HG03565 (cell line): ENCODE data around the gene RNASE4.
A peak's percentile ranks its signal among the peaks of the same experiment; 100 is the strongest.

Experiments used
- ATAC-seq: cut with Tn5 transposase; IDR thresholded peaks from one replicate; pipeline ENCODE4 v1.9.1; 2021; ENCODE audit warnings: mild to moderate bottlenecking, moderate library complexity; ENCODE audit not compliant: unreplicated experiment

Gene RNASE4

GRCh38 chr14:20671597-20672283, 12.6 kb upstream of the RNASE4 start:
- ATAC-seq, result peak; percentile 28

GRCh38 chr14:20675669-20676068, 8.7 kb upstream of the RNASE4 start:
- peak; percentile 47 for ATAC-seq

- no peak for ATAC-seq
These were observed 8.3 kb upstream of the RNASE4 start for GRCh38 chr14:20676072-20676471.

- ATAC-seq, result no peak
These were observed 4.5 kb upstream of the RNASE4 start for GRCh38 chr14:20679907-20680306.

- no peak for ATAC-seq
These were observed 4.0 kb upstream of the RNASE4 start for GRCh38 chr14:20680363-20680762.

GRCh38 chr14:20680843-20681347, 3.5 kb upstream of the RNASE4 start:
- no peak for ATAC-seq

DNA sequence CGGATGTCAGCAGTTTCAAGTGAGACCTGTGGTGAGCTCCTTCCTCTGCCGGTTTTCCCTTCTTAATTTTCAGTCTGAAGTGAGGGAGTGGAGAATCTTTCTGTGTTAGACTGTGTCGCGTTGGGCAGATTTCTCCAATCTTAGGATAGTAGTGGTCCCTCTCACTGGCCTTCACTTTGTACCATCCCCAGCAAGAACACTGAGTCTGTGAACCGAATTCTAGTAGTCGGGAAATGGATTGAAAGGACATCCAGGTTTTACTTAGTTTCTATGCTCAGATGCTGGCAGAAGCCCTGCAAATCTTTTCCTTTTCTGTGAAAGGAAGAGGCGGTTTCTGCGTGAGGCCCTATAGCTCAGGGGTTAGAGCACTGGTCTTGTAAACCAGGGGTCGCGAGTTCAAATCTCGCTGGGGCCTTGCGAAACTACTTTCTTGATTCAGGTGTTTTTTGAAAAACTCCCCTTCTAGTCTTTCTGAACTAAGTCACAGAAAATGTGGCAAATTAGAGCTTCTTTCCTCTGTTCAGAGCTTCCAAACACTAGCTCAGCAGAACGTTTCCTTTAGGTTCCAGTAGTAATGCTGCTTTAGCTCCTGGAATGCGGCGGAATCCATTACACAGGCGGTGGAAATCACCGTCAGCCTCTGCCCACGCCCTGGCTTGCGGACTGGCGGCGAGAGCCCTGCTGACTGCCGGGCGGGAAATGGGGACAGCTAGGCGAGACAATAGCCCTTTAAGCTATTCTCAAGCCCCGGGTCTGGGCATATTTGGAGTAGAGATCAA, 2.8 kb upstream of the RNASE4 start:
- peak; percentile 16 for ATAC-seq

GRCh38 chr14:20682127-20682434, 2.3 kb upstream of the RNASE4 start:
- no peak for ATAC-seq

- ATAC-seq, result peak; percentile 27
These were observed 1.8 kb upstream of the RNASE4 start for GRCh38 chr14:20682435-20683124.

DNA sequence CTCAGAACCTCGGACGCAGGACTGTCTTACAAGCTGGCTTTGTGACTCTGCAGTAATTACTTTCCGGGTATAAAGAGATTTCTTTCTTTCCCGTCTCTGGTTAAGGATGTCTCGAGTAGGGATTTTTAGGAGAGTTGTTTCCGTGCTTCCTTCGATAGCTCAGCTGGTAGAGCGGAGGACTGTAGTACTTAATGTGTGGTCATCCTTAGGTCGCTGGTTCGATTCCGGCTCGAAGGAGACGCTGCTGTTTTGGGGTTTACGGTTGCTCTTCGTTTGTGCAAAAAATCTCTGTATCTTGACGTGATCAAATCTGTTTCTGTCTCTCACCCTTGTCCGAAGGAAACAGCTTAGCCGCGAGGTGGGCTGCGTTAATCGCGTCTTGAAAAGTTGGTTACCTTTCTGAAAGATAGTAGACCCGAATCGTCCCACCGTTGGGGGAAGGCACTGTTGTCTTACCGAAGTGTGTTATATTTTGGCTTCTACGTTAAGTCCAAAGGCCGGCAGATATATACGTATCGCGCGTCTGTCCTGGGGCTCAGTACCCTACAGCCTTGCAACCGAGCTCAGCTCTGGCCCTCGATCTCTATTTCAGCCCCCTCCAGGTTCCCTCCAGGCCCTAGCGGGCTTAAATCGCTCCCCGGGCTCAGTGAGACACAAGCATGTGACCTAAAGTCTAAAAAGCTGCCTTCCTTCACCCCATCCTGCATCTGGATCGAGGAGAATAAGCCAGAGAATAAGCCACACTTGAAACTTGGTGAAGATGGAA, 1.1 kb upstream of the RNASE4 start:
- ATAC-seq, result peak; percentile 27

GRCh38 chr14:20684662-20685456, 499 bp downstream of the RNASE4 start:
- ATAC-seq, result no peak

- no peak for ATAC-seq
These were observed 2.2 kb downstream of the RNASE4 start for GRCh38 chr14:20686386-20687143.

DNA sequence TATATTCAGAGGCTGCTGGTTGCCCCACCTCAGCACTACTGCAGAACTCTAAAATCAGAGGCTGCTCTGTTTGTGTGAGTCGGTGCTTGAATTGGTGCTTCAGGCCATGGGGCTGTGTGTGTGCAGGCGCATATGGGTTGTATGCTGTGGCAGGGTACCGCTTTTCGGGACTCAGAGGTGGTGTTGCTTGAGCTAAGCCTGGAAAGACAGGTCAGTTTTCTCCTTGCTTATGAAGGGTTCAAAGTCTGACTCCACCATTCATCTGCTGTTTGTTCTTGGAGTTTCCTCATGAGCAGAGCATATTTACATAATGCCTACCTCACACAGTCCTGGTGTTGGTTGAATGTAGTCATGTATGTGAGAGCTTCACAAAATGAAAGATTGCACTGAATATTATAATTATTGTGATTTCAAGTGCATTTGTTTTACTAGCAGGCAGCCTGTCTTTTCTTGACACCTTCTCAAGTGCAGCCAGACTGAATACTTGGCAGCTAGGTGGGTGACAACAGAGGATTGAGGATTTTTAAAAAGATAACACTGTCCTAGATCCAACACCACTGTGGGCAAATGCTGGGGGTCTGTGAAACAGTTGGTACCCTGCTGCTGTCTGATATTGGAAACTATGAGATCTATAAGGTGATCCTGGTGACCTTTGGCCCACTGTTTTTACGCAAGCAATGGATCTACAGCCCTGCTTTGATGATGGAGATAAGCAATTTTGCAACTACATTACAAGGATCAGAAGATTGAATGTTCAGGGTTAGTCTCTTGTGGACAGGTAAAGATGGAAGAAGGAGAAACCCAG, 3.2 kb downstream of the RNASE4 start:
- no peak for ATAC-seq

DNA sequence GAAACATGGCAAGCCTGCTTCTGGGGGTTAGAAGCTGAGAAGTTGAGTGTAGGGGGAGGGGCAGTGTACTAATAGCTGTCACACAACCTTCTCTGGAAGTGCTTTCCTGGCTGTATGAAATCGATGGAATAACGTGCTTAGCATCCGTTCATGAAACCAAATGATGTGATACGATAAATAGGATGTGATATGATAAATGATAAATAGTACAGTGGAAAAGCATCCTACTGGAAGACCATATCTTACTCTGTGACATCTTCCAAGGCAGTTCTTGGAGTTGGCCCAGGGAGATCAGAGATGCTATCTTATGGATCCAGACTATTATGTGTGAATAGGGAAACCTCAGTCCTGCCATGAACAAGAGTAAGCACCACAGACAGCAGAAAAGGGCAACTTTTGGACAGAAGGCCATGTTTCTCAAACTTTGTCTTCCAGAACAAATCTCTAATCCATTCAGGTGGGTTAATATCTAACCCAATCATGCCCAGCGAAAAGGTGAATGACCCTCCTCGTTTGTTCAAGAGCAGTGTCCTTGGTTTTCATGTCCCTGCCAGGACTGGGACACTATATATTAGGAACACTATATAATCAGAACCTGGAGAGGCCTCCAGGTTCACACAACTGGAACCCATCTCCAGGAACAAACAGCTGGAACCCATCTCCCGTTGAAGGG, 3.9 kb downstream of the RNASE4 start, which contains the start of gene ANG:
TSS of gene ANG (plus strand) at position 598 of the 673 bp plus-strand sequence. CDS start 4,801 bp downstream, outside the sequence.
- ATAC-seq, result no peak

- peak; percentile 79 for ATAC-seq
These were observed 6.7 kb downstream of the RNASE4 start for GRCh38 chr14:20690848-20691640.

GRCh38 chr14:20692116-20692751, 7.9 kb downstream of the RNASE4 start:
- no peak for ATAC-seq

GRCh38 chr14:20696764-20697163, 12.4 kb downstream of the RNASE4 start:
- no peak for ATAC-seq
